RWPE2 (cell line): ENCODE measurements around the gene KDSR.

ENCODE experiments used
- ATAC-seq: fragments of 200-7000 bp; cut with Tn5 transposase; 3 replicates; pipeline ENCODE4 v1.9.1; 2021; ENCODE audit warnings: low read depth
- DNase-seq: peaks from one replicate; pipeline ENCODE4 v3.0.0-alpha.2; 2020; ENCODE audit warnings: low spot score
- H3K27ac ChIP-seq: fragments of 450-650 bp; 2 replicates; pipeline ENCODE4 v1.5.1; 2017; ENCODE audit warnings: mild to moderate bottlenecking; ENCODE audit not compliant: poor library complexity, severe bottlenecking
- H3K27me3 ChIP-seq: fragments of 250-450 bp; sonication (Bioruptor Pico); 2 replicates; pipeline ENCODE4 v1.5.1; 2021; ENCODE audit warnings: mild to moderate bottlenecking, moderate library complexity; ENCODE audit not compliant: insufficient read depth, poor library complexity, severe bottlenecking
- H3K36me3 ChIP-seq: fragments of 250-450 bp; sonication (Bioruptor Pico); 2 replicates; pipeline ENCODE4 v1.5.1; 2020; ENCODE audit warnings: low read depth, mild to moderate bottlenecking, moderate library complexity
- H3K4me1 ChIP-seq: fragments of 250-450 bp; sonication (Bioruptor Pico); 2 replicates; pipeline ENCODE4 v1.5.1; 2021; ENCODE audit warnings: mild to moderate bottlenecking, moderate library complexity; ENCODE audit not compliant: insufficient read depth, poor library complexity, severe bottlenecking
- H3K4me3 ChIP-seq: fragments of 250-450 bp; sonication (Bioruptor Pico); 2 replicates; pipeline ENCODE4 v1.5.1; 2021; ENCODE audit warnings: mild to moderate bottlenecking, moderate library complexity; ENCODE audit not compliant: severe bottlenecking
- H3K9me3 ChIP-seq: fragments of 250-450 bp; sonication (Bioruptor Pico); 2 replicates; pipeline ENCODE4 v1.5.1; 2021; ENCODE audit warnings: mild to moderate bottlenecking, moderate library complexity; ENCODE audit not compliant: severe bottlenecking
- TF ChIP-seq, protein P1 (sequence below): fragments of 450-650 bp; IDR thresholded peaks from one replicate; pipeline ENCODE4 v1.5.1; 2017; ENCODE audit warnings: mild to moderate bottlenecking, moderate library complexity; ENCODE audit not compliant: poor library complexity, severe bottlenecking

KDSR gene

DNA sequence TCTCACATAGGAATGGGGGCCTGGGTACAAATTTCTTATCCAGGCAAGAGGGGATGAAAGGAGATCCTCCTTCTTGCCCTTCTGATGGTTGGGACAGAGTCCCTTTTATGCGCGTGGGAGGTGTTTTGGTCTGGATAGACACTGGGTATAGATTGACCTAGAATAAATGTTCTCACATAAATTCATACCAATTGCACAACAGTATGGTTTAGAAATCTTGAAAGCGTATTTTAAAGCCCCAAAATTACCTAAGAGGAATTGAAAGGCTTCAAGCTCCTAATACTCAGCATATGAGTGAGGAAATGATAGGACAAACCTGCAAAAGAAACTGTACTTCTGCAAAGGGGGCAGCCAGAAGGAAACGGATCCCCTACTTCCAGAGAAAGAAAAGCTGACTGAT is 44.8 kb downstream of the KDSR start:
- Histone ChIP-seq H3K9me3 (no peaks in the 10 kb centered on the region), H3K36me3 (no peaks in the 10 kb centered on the region), H3K4me3 (no peak overlapping the region), H3K27ac (no peak overlapping the region), H3K4me1 (peaks cover 4% of the 10 kb centered on the region), H3K27me3 (peaks cover 20% of the 10 kb centered on the region)
- DNase-seq, result no peak
- TF ChIP-seq, protein P1, sequence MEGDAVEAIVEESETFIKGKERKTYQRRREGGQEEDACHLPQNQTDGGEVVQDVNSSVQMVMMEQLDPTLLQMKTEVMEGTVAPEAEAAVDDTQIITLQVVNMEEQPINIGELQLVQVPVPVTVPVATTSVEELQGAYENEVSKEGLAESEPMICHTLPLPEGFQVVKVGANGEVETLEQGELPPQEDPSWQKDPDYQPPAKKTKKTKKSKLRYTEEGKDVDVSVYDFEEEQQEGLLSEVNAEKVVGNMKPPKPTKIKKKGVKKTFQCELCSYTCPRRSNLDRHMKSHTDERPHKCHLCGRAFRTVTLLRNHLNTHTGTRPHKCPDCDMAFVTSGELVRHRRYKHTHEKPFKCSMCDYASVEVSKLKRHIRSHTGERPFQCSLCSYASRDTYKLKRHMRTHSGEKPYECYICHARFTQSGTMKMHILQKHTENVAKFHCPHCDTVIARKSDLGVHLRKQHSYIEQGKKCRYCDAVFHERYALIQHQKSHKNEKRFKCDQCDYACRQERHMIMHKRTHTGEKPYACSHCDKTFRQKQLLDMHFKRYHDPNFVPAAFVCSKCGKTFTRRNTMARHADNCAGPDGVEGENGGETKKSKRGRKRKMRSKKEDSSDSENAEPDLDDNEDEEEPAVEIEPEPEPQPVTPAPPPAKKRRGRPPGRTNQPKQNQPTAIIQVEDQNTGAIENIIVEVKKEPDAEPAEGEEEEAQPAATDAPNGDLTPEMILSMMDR, result no peak
- no peak for ATAC-seq

- TF ChIP-seq, protein P1, result no peak
- no peaks in the 10 kb centered on the region for H3K36me3 ChIP-seq
- peaks cover 27% of the 10 kb centered on the region for H3K27me3 ChIP-seq
- no peaks in the 10 kb centered on the region for H3K9me3 ChIP-seq
- DNase-seq (no peak), ATAC-seq (no peak)
- H3K27ac ChIP-seq, result no peak overlapping the region
- H3K4me3 ChIP-seq, result no peak overlapping the region
- H3K4me1 ChIP-seq, result peaks cover 4% of the 10 kb centered on the region
Measured at GRCh38 chr18:63321291-63321690, 45.7 kb downstream of the KDSR start.

DNA sequence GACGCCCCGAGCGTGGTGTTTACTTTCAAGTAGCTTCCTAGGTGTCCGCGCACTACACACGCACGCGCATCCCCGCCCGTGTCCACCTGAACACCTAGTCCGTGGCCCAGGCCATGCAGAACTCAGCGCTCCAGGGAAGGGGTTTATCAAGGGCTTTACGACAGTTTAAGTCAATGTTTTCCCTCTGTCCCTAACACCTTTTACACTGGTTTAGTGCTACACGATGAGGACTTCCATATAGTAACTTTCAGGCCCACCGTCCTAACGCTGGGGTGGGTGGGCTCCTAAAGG is 46.1 kb downstream of the KDSR start:
- Histone ChIP-seq H3K4me1 (peaks cover 4% of the 10 kb centered on the region), H3K4me3 (peak overlapping the region; percentile 55), H3K27me3 (peaks cover 31% of the 10 kb centered on the region), H3K27ac (no peak overlapping the region), H3K36me3 (no peaks in the 10 kb centered on the region), H3K9me3 (no peaks in the 10 kb centered on the region)
- ATAC-seq, result no peak
- TF ChIP-seq, protein P1, result no peak
- no peak for DNase-seq

DNA sequence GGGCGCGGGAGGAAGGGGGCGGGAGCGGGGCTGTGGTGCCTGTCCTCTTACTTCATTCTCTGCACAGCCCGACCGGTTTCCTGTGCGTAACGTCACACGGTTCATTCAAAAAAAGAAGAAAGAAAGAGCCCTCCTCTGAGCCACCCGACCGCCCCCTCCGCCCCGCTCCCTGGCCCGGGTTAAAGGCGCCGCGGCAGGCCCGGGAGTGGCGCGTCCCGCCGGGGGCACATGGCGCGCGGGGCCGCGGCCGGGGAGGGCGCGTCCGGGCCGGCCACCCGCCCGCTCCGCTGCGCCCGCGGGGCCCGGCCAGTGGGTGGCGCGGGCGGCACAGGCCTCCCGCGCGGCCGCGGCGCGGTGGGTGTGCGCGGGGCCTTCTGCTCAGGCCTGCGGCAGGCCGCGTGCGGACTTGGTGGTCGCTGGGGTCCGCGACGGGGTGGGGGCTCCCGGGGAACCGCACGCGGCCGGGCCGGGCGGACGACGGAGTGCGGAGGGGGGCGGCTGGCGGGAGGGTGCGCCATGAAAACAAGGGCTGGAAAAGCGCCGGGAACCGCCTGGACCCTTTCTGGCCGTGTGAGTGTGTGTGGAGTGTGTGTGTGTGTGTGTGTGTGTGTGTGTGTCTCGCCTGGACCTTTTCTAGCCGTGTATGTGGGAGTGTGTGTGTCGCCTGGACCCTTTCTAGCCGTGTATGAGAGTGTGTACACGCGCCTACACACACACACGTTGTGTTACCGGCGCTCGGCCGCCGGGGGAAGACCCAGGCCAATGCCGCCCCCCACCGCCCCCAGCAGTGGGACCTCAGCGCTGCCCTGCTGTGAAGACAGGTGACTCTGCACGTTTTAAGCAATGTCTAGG is 46.7 kb downstream of the KDSR start:
- peaks cover 4% of the 10 kb centered on the region for H3K4me1 ChIP-seq
- ATAC-seq (peak; percentile 58), DNase-seq (no peak)
- peaks cover 33% of the 10 kb centered on the region for H3K27me3 ChIP-seq
- TF ChIP-seq, protein P1, result peak; percentile 69
- H3K4me3 ChIP-seq, result peak overlapping the region; percentile 55
- no peaks in the 10 kb centered on the region for H3K36me3 ChIP-seq
- peak overlapping the region; percentile 29 for H3K27ac ChIP-seq
- no peaks in the 10 kb centered on the region for H3K9me3 ChIP-seq
